Measurements from ENCODE around the gene ACADL.

Gene ACADL

GRCh38 chr2:210224941-210225672, at the start of gene ACADL:
TSS of gene ACADL (minus strand) at chr2:210225447. CDS start at chr2:210225263, 184 bp downstream.
- DNase-seq (ENCODE audit: low spot score), result peak; percentile 24

DNA sequence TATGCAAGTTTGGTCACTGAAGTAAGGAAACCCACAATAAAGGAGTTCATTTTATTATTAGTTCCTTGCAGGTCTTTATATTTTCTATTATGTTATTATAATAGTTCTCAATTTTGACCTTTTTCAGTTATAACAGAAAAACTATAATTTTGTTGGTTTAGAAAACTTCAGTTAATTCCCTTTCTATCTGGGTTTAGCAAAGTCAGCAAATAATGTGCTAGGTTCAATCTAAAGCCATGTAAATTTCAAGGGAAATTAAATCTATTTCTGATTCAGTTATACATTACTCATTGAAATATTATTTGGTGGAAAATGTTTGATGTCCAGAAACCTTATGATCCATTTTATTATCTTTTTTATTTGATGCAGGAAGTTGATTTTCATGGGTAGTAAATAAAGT, 46.1 kb upstream of the ACADL start:
- DNase-seq (ENCODE audit: low spot score), result no peak

GRCh38 chr2:210269148-210269547, 43.9 kb upstream of the ACADL start:
- no peak for DNase-seq (ENCODE audit: low spot score)

DNA sequence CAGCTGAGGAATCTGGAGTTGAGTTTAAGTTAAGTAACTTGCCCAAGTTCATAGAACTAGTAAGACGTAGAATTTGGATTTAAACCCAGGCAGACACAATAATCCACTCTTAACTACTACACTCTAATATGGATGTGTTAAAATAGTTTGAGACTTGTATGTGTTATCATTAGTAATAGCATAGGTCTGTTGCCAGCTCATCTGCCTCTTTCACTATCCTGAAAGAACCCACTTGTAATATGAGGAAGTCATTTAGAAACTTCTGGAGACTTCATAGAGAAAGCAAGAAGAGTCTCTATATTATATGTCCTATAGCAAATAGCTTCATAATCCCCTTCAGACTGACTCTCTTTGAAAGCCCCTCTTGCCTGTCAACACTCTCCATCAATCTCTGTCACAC, 43.0 kb upstream of the ACADL start:
- DNase-seq (ENCODE audit: low spot score), result no peak

GRCh38 chr2:210267698-210268097, 42.5 kb upstream of the ACADL start:
- DNase-seq (ENCODE audit: low spot score), result no peak

DNA sequence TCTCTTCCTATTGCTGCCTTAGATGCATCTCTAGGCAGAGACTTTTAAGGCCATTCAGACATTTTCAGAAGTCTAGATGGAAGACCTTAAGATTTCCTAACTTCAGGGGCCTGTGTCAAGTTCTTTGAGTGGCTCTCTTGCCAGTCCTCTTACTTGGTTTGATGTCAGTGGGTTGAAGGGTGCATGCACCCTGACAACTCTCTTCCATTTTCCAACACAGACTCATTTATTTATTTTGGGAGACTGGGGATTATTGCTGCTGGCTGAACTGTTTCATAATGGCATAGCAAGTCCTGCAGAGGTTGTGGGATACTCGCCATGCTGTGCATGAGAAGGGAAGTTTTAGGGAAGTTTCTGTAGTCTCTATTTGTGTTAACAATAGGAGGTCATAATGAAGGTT, 39.0 kb upstream of the ACADL start:
- no peak for DNase-seq (ENCODE audit: low spot score)

DNA sequence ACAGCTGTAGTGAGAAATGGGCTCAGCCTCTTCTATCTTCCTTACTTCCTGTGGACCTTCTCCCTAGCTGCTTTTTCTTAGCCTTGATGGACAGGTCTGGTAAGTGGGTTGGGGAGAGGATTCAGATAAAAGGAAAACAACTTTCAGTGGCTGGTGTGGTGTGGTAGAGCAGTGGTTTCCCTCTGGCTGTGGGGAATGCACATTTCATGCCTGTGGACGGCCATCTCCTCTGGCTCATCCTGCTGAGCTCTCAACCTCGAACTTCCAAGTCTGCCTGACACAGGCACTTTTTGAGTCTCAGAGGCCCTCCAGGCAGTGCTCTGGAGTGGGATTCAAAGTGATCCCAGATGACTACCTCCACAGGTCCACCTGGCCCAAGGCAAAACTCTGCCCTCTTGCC, 38.6 kb upstream of the ACADL start:
- no peak for DNase-seq (ENCODE audit: low spot score)

- DNase-seq (ENCODE audit: low spot score), result no peak
Measured at GRCh38 chr2:210262036-210262435, 36.8 kb upstream of the ACADL start.

GRCh38 chr2:210259687-210260086, 34.4 kb upstream of the ACADL start:
- DNase-seq (ENCODE audit: low spot score), result no peak

DNA sequence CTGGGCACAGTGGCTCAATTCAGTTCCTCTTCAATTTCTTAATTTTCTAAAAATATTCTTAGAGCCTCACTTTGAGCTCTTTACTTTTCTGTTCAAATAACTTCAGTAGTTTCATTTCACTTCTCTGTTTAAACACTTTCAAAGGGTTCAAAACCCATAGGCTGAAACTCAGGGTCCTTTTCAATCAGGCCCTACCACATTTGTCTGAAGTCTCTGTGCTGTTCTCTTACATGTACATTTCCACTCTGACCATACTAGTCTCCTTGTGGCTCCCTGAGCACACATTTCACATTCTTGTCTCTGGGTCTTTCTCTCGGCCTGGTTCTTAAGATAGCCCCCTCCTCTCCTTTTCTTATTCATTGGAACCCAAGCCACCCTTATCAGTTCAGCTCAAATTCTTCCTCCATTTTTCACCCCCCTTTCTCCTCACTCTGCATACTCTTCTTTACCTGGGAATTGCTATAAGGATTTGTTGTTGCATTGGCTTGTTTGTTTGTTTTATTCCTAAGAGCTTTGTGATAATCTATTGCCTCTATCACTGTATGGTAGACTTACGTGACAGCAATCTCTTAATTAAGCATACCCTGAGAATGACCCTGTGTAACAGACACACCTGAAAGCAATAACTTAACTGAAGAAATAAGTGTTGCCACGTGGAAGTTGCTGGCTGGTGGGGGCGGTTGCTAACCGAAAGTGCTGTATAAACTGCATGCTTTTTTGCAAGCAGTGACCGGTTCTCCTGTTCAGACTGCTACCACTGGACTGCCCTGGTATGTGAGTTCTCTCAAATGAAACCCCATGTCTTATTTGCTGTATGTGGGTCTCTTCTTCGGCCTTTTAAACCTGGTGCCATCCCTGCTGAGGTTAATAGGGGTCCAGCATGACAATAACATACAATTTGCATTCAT, 27.7 kb upstream of the ACADL start:
- DNase-seq (ENCODE audit: low spot score), result no peak

GRCh38 chr2:210250622-210251021, 25.4 kb upstream of the ACADL start:
- no peak for DNase-seq (ENCODE audit: low spot score)

GRCh38 chr2:210233487-210233886, 8.2 kb upstream of the ACADL start:
- no peak for DNase-seq (ENCODE audit: low spot score)

DNA sequence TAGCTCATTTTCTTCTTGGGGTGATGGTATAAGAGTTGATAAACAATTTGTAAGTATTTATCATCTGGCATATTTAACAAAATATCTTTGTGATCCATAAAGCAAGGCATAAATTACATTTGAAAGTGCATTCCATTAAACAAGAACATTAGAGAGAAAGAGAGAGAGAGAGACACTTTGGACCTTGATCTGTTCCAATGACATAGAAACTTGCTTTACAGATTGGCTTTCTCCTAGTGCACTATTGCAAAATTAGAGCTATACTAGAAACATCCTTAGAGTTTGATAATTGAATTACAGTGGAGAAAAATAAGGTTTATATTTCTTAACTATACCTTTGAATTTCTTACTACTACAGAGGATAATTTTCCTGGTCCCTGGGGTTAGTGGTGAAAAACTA, 5.7 kb upstream of the ACADL start:
- no peak for DNase-seq (ENCODE audit: low spot score)

DNA sequence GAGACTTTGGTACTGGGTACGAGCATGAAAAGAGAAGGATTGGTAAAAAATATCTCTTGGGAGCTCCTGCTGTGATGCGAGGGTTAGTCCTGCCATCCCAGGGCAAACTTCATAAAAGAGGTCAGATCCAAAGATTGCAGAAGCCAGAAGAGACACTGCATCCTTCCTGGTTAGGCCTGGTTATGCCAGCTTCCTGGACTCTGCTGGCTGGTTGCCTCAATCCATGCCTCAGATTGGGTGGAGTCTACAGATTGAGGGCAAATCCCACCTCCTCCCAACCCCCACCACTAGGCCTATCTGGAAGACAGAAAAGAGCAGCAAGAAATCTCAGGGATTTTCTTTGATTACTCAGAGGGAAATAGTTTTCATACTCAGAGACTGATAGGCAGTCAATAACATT, 5.3 kb upstream of the ACADL start:
- no peak for DNase-seq (ENCODE audit: low spot score)

DNA sequence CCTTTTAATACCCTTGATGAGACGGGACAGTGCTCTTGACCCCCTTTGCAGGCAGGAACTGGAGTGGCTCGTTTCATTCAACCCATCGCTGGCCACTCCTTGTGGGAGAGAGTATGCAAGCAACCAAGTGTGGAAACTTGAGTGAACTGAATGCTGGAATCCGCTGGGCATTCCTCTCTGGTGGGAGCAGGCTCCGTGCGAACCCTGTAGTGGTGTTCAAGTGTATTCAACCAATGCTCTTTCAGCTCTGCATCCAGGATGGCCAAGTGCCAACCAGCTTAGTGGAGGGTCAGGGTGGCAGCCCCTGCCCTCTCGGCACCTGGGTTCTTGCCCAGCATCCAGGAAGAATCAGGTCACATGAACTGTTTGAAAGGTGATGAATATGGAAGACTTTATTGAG, 3.3 kb upstream of the ACADL start:
- no peak for DNase-seq (ENCODE audit: low spot score)

DNA sequence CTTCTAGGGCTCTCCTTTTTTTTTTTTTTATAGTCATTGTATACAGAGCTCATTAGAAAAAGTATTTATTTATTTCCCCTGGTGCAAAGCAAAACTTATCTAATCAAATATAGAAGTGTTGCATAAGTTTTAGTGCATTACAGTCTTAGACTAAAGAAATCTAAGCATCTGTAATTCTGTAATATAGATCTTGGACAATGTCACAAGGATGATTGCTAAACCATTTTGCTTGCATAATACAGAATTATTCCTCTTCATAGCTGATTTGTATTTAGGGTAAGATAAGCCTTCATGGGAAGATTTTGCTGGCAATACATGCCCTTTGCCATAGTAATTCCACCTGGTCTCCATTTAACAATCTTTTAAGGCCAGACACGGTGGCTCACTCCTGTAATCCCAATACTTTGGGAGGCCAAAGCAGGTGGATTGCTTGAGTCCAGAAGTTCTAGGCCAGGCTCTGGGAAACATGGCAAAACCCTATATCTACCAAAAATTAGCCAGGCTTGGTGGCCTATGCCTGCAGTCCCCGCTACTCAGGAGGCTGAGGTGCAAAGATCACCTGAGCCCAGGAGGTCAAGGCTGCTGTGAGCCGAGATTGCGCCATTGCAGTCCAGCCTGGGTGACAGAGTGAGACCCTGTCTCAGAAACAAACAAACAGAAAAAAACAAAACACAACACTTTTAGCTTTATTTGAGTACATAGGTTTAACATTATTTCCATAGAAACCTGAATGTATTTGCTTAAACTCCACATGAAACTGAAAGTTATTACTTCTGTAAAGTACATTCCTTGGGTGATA, 2.2 kb upstream of the ACADL start:
- DNase-seq (ENCODE audit: low spot score), result no peak

- DNase-seq (ENCODE audit: low spot score), result no peak
Measured at GRCh38 chr2:210226223-210226622, 976 bp upstream of the ACADL start.

- no peak for DNase-seq (ENCODE audit: low spot score)
Measured at GRCh38 chr2:210224591-210224940, 681 bp downstream of the ACADL start.

- no peak for DNase-seq (ENCODE audit: low spot score)
Measured at GRCh38 chr2:210215120-210215519, 10.1 kb downstream of the ACADL start.

GRCh38 chr2:210210185-210210584, 15.1 kb downstream of the ACADL start:
- DNase-seq (ENCODE audit: low spot score), result no peak

- no peak for DNase-seq (ENCODE audit: low spot score)
Measured at GRCh38 chr2:210207929-210208328, 17.3 kb downstream of the ACADL start.

GRCh38 chr2:210203558-210203957, 21.7 kb downstream of the ACADL start:
- DNase-seq (ENCODE audit: low spot score), result no peak

DNA sequence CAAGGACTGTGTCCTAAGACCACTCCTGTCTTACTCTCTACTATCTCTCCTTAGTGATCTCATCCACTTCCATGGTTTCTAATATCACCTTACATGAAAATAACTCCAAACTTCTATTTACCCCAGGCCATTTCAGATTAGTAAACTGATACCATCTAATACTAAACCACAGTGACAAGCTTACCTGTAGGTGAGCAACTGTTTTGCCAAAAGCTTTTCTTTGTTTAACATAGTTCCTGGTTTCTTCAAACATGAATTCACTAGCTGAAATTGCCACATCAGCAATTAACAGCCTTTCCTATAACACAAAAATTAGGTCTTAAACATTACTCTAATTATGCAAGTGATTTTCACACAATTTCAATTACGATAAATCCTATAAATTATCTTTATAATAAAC, 22.1 kb downstream of the ACADL start:
- no peak for DNase-seq (ENCODE audit: low spot score)
